GM23248 (cell line): Measurements from ENCODE around the gene GARNL3.

Source experiments
- EZH2 ChIP-seq: fragments of 200-600 bp; sonication (generic); IDR thresholded peaks from 2 replicates; pipeline ENCODE4 v1.6.1; 2018; ENCODE audit warnings: antibody characterized with exemption, mild to moderate bottlenecking; ENCODE audit not compliant: insufficient read depth, poor library complexity, severe bottlenecking
- EZH2phosphoT487 ChIP-seq: fragments of 200-600 bp; sonication (generic); IDR thresholded peaks from 2 replicates; pipeline ENCODE4 v1.6.1; 2018; ENCODE audit warnings: antibody characterized with exemption, moderate library complexity, mild to moderate bottlenecking, low read depth; ENCODE audit not compliant: insufficient read depth

DNA sequence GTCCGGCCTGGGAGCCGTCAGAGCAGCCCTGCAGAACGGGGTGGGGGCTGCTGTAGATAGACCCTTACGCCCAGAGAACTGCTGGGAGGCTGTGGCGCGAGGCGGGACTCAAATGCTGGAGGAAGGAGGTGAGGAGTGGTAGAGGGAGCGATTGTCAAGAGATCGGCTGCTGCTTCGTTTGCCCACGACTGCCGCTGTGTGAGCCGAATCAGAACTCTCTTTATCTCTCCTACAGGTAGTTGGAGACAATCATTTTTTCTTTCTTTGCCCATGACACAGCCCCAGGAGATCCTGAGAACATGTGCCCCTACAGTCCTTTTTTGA, 160.1 kb downstream of the GARNL3 start:
- no peak for TF ChIP-seq EZH2
- TF ChIP-seq EZH2phosphoT487: no peak
